ENCODE measurements around the gene NUP98. TPM values are rescaled to one million over a fixed set of nuclear protein-coding genes. Genes with fewer than 3 reads are reported as not detected.

The NUP98 gene
- total RNA-seq (2022), result 114 and 126 TPM in 2 replicates
- percentile 94 among the genes with signal in this experiment for Bru-seq, nascent RNA
- percentile 92 among the genes with signal in this experiment for BruChase-seq, experiment 1, labeled RNA remaining after a 6-hour chase
- BruChase-seq, experiment 2, labeled RNA remaining after a 2-hour chase, result percentile 92 among the genes with signal in this experiment
- long read RNA-seq, full-length matches to known transcripts, result 20 of 52 reads
- long read RNA-seq, partial matches to known transcripts, result 12 of 52 reads
- long read RNA-seq, other reads (novel, unspliced or antisense), result 20 of 52 reads

- peak; percentile 99 for DNase-seq
- BruUV-seq (replicated peaks), result no TSS peak
- no peaks in the 10 kb centered on the region for H3K9me3 Mint-ChIP-seq (ENCODE audit: low read depth, unreplicated experiment)
- H3K27me3 Mint-ChIP-seq (ENCODE audit: unreplicated experiment), result no peaks in the 10 kb centered on the region
- H3K4me3 Mint-ChIP-seq (ENCODE audit: low read depth, unreplicated experiment), result peak within 1 kb of the TSS; percentile 83
- intact Hi-C loops (cut with micrococcal nuclease; ENCODE audit: unreplicated experiment), result loop anchor here (2.0 kb wide), 1 partner anchor 43 kb away; the partner anchor contains the start of gene RHOG
- peaks cover 38% of the 10 kb centered on the region for H3K36me3 Mint-ChIP-seq (ENCODE audit: insufficient read depth, unreplicated experiment)
- CTCF ChIA-PET, result interaction anchor here (1.0 kb wide), 1 partner anchor 10 kb away, joined by 8 read pairs; the partner anchor contains the start of gene PGAP2
- no peak for TF ChIP-seq CTCF (IDR thresholded peaks at IDR 0.05; ENCODE audit: unreplicated experiment)
- H3K27ac Mint-ChIP-seq (ENCODE audit: unreplicated experiment), result peak within 1 kb of the TSS; percentile 79
- H3K4me1 Mint-ChIP-seq (ENCODE audit: low read depth, unreplicated experiment), result peaks cover 9% of the 10 kb centered on the region
Observed at GRCh38 chr11:3797329-3798090, at the start of gene NUP98. Gene NUP98, minus strand, starts transcription at chr11:3797554. Its CDS starts 15,437 bp downstream, at chr11:3782117.

DNA sequence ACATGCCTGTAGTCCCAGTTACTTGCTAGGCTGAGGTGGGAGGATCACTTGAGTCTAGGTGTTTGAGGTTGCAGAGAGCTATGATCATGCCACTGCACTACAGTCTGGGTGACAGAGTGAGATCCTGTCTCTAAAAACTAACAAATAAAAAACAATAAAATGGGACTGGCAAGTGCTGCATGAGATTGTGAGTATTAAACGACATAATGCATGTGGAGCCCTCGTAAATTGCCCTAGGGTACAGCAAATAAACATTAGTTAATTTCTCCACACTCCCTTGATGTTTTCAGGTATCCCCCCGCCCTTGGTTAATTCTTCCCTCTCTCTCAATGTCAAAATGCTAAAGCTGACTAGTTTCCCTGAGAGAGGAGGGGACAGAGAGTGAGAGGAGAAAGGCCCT, 48.3 kb upstream of the NUP98 start:
- BruUV-seq (replicated peaks), result no TSS peak
- H3K9me3 Mint-ChIP-seq (ENCODE audit: low read depth, unreplicated experiment), result no peaks in the 10 kb centered on the region
- CTCF ChIA-PET, result no interaction called here
- peaks cover 8% of the 10 kb centered on the region for H3K4me1 Mint-ChIP-seq (ENCODE audit: low read depth, unreplicated experiment)
- no peak for DNase-seq
- H3K27ac Mint-ChIP-seq (ENCODE audit: unreplicated experiment), result no peak overlapping the region
- intact Hi-C loops (cut with micrococcal nuclease; ENCODE audit: unreplicated experiment), result no loop called here
- TF ChIP-seq CTCF (IDR thresholded peaks at IDR 0.05; ENCODE audit: unreplicated experiment), result no peak
- H3K27me3 Mint-ChIP-seq (ENCODE audit: unreplicated experiment), result no peaks in the 10 kb centered on the region
- H3K36me3 Mint-ChIP-seq (ENCODE audit: insufficient read depth, unreplicated experiment), result peaks cover 12% of the 10 kb centered on the region
- no peak overlapping the region for H3K4me3 Mint-ChIP-seq (ENCODE audit: low read depth, unreplicated experiment)

DNA sequence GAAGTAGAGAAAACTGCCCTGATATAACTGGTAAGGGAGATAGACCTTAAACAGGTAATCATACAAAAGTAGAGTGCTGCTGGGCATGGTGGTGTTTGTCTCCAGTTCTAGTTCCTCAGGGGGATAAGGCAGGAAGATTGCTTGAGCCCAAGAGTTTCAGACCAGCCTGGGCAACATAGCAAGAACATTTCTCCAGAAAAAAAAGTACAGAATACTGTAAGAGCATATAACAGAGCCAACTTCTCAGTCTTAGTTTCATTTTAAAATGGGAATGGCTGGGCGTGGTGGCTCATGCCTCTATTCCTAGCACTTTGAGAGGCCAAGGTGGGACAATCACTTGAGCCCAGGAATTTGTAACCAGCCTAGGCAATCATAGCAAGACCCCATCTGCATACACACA, 47.9 kb upstream of the NUP98 start:
- intact Hi-C loops (cut with micrococcal nuclease; ENCODE audit: unreplicated experiment), result no loop called here
- Mint-ChIP-seq H3K27ac (ENCODE audit: unreplicated experiment) (no peak overlapping the region), H3K4me1 (ENCODE audit: low read depth, unreplicated experiment) (peaks cover 8% of the 10 kb centered on the region), H3K27me3 (ENCODE audit: unreplicated experiment) (no peaks in the 10 kb centered on the region), H3K4me3 (ENCODE audit: low read depth, unreplicated experiment) (no peak overlapping the region), H3K36me3 (ENCODE audit: insufficient read depth, unreplicated experiment) (peaks cover 16% of the 10 kb centered on the region), H3K9me3 (ENCODE audit: low read depth, unreplicated experiment) (no peaks in the 10 kb centered on the region)
- no TSS peak for BruUV-seq (replicated peaks)
- CTCF ChIA-PET, result no interaction called here
- no peak for DNase-seq
- TF ChIP-seq CTCF (IDR thresholded peaks at IDR 0.05; ENCODE audit: unreplicated experiment), result no peak

DNA sequence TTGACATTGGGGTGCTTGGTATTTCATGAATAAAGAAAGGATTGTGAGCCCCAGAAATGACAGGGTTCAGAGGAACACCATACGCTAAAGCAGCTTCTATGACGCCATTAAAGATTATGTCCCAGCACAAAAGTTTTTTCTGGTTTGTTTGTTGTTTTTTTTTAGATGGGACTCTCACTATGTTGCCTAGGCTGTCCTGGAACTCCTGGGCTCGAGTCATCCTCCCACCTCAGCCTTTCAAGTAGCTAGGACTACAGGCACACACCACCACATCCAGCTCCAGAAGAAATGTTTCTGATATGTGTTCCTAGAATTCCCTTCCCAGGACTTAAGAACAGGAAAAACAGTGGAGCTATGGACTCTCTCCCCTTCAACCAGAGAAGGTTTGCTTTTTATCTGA, 46.0 kb upstream of the NUP98 start:
- BruUV-seq (replicated peaks), result no TSS peak
- peaks cover 27% of the 10 kb centered on the region for H3K4me1 Mint-ChIP-seq (ENCODE audit: low read depth, unreplicated experiment)
- no peak overlapping the region for H3K4me3 Mint-ChIP-seq (ENCODE audit: low read depth, unreplicated experiment)
- no peak for TF ChIP-seq CTCF (IDR thresholded peaks at IDR 0.05; ENCODE audit: unreplicated experiment)
- no peaks in the 10 kb centered on the region for H3K9me3 Mint-ChIP-seq (ENCODE audit: low read depth, unreplicated experiment)
- H3K36me3 Mint-ChIP-seq (ENCODE audit: insufficient read depth, unreplicated experiment), result peaks cover 30% of the 10 kb centered on the region
- no peak overlapping the region for H3K27ac Mint-ChIP-seq (ENCODE audit: unreplicated experiment)
- no peaks in the 10 kb centered on the region for H3K27me3 Mint-ChIP-seq (ENCODE audit: unreplicated experiment)
- CTCF ChIA-PET, result interaction anchor here (0.8 kb wide), 1 partner anchor 12 kb away, joined by 3 read pairs; the partner anchor contains the start of gene STIM1
- intact Hi-C loops (cut with micrococcal nuclease; ENCODE audit: unreplicated experiment), result no loop called here
- no peak for DNase-seq
